Aorta (tissue), 5 donors: ENCODE data around the gene RARA. TPM values are rescaled to one million over a fixed set of nuclear protein-coding genes. Genes with fewer than 3 reads are reported as not detected.

Experiments
- ATAC-seq: fragments of 200-7000 bp; cut with Tn5 transposase; one replicate; pipeline ENCODE4 v1.9.1; 2022; ENCODE audit warnings: moderate library complexity; ENCODE audit not compliant: low FRiP score
- DNase-seq, 2 donors: peaks; one replicate each; pipeline ENCODE4 v3.0.0-alpha.2; 2020
- H3K27ac ChIP-seq, 2 donors: one replicate each; pipeline ENCODE4 v1.5.1; 2013; ENCODE audit warnings: low read length in 2 of 2, mild to moderate bottlenecking in 2 of 2, moderate library complexity in 2 of 2, control low read depth in 1 of 2, inconsistent platforms in 1 of 2, low read depth in 1 of 2
- H3K27me3 ChIP-seq, 2 donors: one replicate each; pipeline ENCODE4 v1.6.1; 2013; ENCODE audit warnings: control low read depth in 1 of 2, low read length in 1 of 2, mild to moderate bottlenecking in 1 of 2, moderate library complexity in 1 of 2; ENCODE audit not compliant: insufficient read depth in 2 of 2, control insufficient read depth in 1 of 2
- H3K36me3 ChIP-seq, 2 donors: one replicate each; pipeline ENCODE4 v1.6.1; 2013; ENCODE audit warnings: control low read depth in 1 of 2, low read length in 1 of 2, mild to moderate bottlenecking in 1 of 2; ENCODE audit not compliant: insufficient read depth in 2 of 2, control insufficient read depth in 1 of 2
- H3K4me1 ChIP-seq, 2 donors: one replicate each; pipeline ENCODE4 v1.6.1; 2013; ENCODE audit warnings: low read length in 2 of 2, control low read depth in 1 of 2, mild to moderate bottlenecking in 1 of 2, moderate library complexity in 1 of 2; ENCODE audit not compliant: insufficient read depth in 2 of 2, control insufficient read depth in 1 of 2
- H3K4me3 ChIP-seq, 2 donors: one replicate each; pipeline ENCODE4 v1.5.1; 2013; ENCODE audit warnings: low read length in 2 of 2, control low read depth in 1 of 2, mild to moderate bottlenecking in 1 of 2
- H3K9me3 ChIP-seq: one replicate; pipeline ENCODE4 v1.6.1; 2013; ENCODE audit warnings: mild to moderate bottlenecking, low read length; ENCODE audit not compliant: control insufficient read depth
- WGBS, 2 donors: extraction: QIAGEN DNeasy Blood & Tissue Kit; methylation state at CpG; one replicate each; pipeline ENCODE4 v1.1.7; 2013; 5-methylcytosine and 5-hydroxymethylcytosine counted together
- intact Hi-C, 2 donors: fragments of 100-400 bp; cut with DNase I; formaldehyde crosslinking; loops; one replicate each; pipeline versions ENCODE4 v1.14.2 to v1.15.0; 2022
- long read RNA-seq, 2 donors: library from polyadenylated mRNA; unstranded; transcript quantifications; one replicate each; pipeline ENCODE4 v2.0.0, GENCODE V29; 2020 to 2021
- polyA plus RNA-seq, 2 donors: library from polyadenylated mRNA; stranded (reverse); fragments of 200-250 nt; gene quantifications; one replicate each; pipeline ENCODE4 v1.2.3, GENCODE V29; 2013
- total RNA-seq, 2 donors: library from RNA; stranded (reverse); fragmentation: NEBNext Ultra II Directional; extraction: Animal tissue kit (Norgen Biotek cat#: 25700); gene quantifications; one replicate each; pipeline ENCODE4 v1.2.1, GENCODE V29; 2021
- donor health status: healthy with polysubstance abuse.
- donor health status: Bipolar disorder and iron deficiency.
- donor health status: DM: no; HTN: no; CAD: no.
- donor health status: DM: no; HTN: no; CAD: no.
- donor health status: DM: yes; HTN: yes; CAD: no.

The RARA gene
- total RNA-seq (10 to 100 TPM; 52.7 to 88.3 TPM), polyA plus RNA-seq (10 to 100 TPM; 10.6 to 25.6 TPM)
- long read RNA-seq, donor 1, partial matches to known transcripts = 2 of 12 reads
- long read RNA-seq, donor 1, other reads (novel, unspliced or antisense) = 6 of 12 reads
- long read RNA-seq, donor 2, transcript RARA-202 (8 exons, 2,285 nt) = major isoform, 9 of 23 reads
- long read RNA-seq, donor 2, partial matches to known transcripts = 7 of 23 reads
- long read RNA-seq, donor 2, other reads (novel, unspliced or antisense) = 7 of 23 reads

DNA sequence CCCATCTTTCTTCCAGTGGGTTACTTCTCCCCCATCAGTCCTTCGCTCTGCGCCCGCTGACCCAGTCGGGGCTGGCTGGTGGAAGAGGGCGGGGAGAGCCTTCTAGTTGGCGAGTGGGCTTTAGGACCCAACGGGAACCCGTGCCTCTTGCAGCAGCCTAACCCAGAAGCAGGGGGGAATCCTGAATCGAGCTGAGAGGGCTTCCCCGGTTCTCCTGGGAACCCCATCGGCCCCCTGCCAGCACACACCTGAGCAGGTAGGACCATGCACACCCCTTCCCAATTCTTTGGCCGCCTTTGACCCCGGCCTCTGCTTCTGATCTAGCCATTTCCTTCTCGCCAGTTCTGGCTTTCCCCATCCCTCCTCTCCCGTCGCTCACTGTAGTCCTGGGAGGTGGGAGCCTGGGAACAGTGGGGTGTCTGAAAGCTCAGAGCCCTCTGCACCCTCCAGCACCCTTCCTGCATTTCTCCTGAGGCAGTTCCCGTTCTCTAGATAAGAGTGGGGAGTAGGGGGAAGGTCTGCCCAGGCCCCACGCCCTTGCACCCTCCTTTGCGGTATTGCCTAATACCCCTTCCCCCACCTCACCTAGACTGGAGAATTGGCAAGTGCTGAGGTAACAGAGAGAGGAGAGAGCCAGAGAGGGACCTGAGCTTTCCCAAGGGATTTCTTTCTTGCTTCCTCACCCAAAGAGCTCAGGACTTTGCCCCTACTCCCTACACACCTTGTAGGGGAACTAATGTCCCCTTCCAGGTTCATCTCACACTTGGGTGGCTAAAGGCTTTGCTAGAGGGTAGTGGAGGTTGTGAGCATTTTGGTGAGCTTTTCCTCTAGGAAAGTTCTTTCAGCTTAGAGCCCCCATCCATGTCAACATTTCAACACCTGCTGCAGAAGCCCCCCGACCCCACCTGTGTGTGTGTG is at the start of gene RARA:
RARA (plus strand) TSS at position 150 of the 918 bp plus-strand sequence. CDS start 22,039 bp downstream, outside the sequence.
- 6% methylated on average over 20 of the region's 20 CpGs for WGBS, 2 donors
- H3K27me3 ChIP-seq = no peaks in the 10 kb centered on the region
- peaks cover 5 to 10% of the 10 kb centered on the region in 2 donors for H3K4me1 ChIP-seq
- peak within 1 kb of the TSS in 1 of 2 donors; percentile 43 for H3K4me3 ChIP-seq
- peak in 1 of 2 donors; percentile 80 for DNase-seq
- no peaks in the 10 kb centered on the region for H3K36me3 ChIP-seq
- intact Hi-C loops = loop anchor here in 1 of 2 donors (10.0 kb wide), 1 partner anchor 106 kb away; the partner anchor contains the start of gene TOP2A
- no peaks in the 10 kb centered on the region for H3K9me3 ChIP-seq
- ATAC-seq = no peak
- peak within 1 kb of the TSS in 1 of 2 donors; percentile 49 for H3K27ac ChIP-seq

DNA sequence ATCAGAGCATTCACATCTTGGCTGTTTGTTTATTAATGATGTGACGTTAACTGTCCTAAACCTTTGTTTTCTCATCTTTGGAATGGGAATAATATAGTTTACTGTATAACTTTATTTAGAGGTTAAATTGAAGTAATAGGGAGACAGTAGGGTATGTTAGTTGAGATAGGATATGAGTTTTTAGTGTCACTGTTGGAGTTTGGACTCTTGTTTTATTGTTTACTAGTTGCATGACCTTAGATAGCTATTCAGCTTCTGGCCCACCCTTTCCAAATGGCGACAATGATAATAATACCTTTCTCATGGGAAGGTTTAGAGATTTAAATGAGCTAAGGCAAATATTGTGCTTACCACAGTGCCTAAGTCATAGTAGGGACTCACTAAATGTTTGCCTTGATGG is 49.5 kb upstream of the RARA start:
- no peak overlapping the region for H3K4me3 ChIP-seq
- H3K27ac ChIP-seq = no peak overlapping the region
- H3K36me3 ChIP-seq = peaks cover 0 to 1% of the 10 kb centered on the region in 2 donors
- no peaks in the 10 kb centered on the region for H3K9me3 ChIP-seq
- no peak for ATAC-seq
- 92 to 96% methylated on average over 2 of the region's 2 CpGs for whole genome bisulfite sequencing, 2 donors
- intact Hi-C loops = no loop called here
- no peaks in the 10 kb centered on the region for H3K4me1 ChIP-seq
- no peaks in the 10 kb centered on the region for H3K27me3 ChIP-seq
- no peak for DNase-seq

GRCh38 chr17:40260528-40260927 is 48.5 kb upstream of the RARA start:
- WGBS, 2 donors = 51 to 53% methylated on average over 7 of the region's 7 CpGs
- DNase-seq (no peak), ATAC-seq (peak; percentile 46)
- no peaks in the 10 kb centered on the region for H3K9me3 ChIP-seq
- no peak overlapping the region for H3K27ac ChIP-seq
- H3K36me3 ChIP-seq = peaks cover 1 to 5% of the 10 kb centered on the region in 2 donors
- intact Hi-C loops = no loop called here
- H3K4me3 ChIP-seq = no peak overlapping the region
- H3K27me3 ChIP-seq = no peaks in the 10 kb centered on the region
- no peaks in the 10 kb centered on the region for H3K4me1 ChIP-seq

DNA sequence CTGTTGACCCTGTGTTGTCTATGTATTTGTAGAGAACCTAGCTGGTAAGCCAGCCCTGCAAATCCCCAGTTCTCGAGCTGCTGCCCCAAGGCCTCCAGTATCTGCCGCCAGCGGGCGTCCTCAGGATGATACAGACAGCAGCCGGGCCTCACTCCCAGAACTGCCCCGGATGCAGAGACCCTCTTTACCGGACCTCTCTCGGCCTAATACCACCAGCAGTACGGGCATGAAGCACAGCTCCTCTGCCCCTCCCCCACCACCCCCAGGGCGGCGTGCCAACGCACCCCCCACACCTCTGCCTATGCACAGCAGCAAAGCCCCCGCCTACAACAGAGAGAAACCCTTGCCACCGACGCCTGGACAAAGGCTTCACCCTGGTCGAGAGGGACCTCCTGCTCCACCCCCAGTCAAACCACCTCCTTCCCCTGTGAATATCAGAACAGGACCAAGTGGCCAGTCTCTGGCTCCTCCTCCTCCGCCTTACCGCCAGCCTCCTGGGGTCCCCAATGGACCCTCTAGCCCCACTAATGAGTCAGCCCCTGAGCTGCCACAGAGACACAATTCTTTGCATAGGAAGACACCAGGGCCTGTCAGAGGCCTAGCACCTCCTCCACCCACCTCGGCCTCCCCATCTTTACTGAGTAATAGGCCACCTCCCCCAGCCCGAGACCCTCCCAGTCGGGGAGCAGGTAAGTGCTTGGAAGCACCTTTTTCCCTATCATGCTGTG is 44.4 kb upstream of the RARA start:
- H3K36me3 ChIP-seq = peaks cover 5 to 6% of the 10 kb centered on the region in 2 donors

DNA sequence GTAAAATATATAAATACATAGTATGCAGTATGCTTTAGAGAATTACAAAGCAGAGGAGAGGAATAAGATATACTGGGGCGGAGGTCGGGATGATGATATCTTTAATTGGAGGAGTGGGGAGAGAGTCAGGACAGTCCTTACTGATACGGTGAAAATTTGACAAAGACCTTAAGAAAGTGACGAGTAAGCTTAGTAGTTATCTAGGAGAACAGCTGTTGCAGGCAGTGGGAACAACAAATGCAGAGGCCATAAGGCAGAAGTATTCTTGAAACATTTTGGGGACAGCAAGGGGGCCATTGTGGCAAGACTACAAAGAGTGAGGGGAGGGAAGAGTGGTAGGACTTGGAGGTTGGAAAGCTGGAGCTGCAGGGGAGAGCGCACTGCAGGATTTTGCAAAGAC is 43.6 kb upstream of the RARA start:
- Histone ChIP-seq H3K36me3 (peaks cover 5 to 6% of the 10 kb centered on the region in 2 donors), H3K4me3 (no peak overlapping the region), H3K9me3 (no peaks in the 10 kb centered on the region), H3K4me1 (no peaks in the 10 kb centered on the region), H3K27ac (no peak overlapping the region), H3K27me3 (no peaks in the 10 kb centered on the region)
- intact Hi-C loops = no loop called here
- 86 to 90% methylated on average over 5 of the region's 5 CpGs for WGBS, 2 donors
- no peak for ATAC-seq
- no peak for DNase-seq

More for the DNA sequence above, 44.4 kb upstream of the RARA start:
- Histone ChIP-seq H3K9me3 (no peaks in the 10 kb centered on the region), H3K27ac (no peak overlapping the region), H3K27me3 (no peaks in the 10 kb centered on the region), H3K4me1 (no peaks in the 10 kb centered on the region), H3K4me3 (no peak overlapping the region)
- no peak for DNase-seq
- ATAC-seq = no peak
- 78 to 80% methylated on average over 21 of the region's 21 CpGs for WGBS, 2 donors
- intact Hi-C loops = no loop called here

DNA sequence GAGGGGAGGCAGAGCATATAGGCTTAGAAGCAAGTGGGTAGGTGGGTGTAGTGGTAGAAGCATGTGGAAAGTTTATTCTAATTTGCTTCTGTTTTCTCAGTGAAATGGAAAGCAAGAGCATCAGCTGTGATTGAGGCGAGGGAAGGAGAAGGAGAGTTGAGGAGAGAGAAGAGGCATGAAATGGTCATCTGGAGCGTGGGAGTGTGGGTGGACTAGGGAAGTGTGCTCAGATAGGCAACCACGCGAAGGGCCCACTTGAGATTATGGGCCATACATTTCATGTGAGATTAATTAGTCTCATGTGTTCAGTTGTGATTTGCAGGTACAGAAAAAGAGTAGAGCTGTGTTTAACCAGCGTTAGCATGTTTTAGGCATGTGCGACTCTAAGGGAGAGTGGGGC is 42.1 kb upstream of the RARA start:
- Histone ChIP-seq H3K36me3 (peaks cover 5% of the 10 kb centered on the region in 2 donors), H3K4me1 (no peaks in the 10 kb centered on the region), H3K9me3 (no peaks in the 10 kb centered on the region), H3K27ac (no peak overlapping the region), H3K4me3 (no peak overlapping the region), H3K27me3 (no peaks in the 10 kb centered on the region)
- WGBS, 2 donors = 87 to 92% methylated on average over 6 of the region's 6 CpGs
- intact Hi-C loops = no loop called here
- DNase-seq (no peak), ATAC-seq (no peak)

DNA sequence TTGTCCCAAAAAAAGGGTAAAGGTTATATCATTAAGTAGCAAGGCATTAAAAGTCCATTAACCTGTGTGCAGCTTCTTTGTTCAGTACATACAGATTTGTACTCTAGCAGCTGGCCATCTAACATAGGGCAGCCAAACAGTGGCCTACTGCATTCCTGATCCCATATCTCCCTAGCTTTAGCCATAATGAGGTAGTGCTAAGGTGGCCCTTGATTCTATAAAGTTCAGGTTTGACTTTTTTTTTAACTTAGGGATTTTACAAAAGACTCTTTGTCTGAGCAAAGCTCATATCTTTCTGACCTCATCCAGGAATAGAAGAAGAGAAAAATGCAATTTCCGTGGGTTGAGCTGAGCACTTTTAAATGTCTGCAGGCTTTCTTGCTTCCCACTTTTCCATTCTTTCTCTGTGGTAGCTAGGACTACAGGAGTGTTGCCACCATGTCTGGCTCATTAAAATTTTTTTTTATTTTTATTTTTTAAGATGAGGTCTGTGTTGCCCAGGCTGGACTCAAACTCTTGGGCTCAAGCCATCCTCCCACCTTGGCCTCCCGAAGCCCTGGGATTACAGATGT is 40.8 kb upstream of the RARA start:
- Histone ChIP-seq H3K9me3 (no peaks in the 10 kb centered on the region), H3K27ac (no peak overlapping the region), H3K27me3 (no peaks in the 10 kb centered on the region), H3K4me3 (no peak overlapping the region), H3K36me3 (peaks cover 5% of the 10 kb centered on the region in 2 donors), H3K4me1 (no peaks in the 10 kb centered on the region)
- DNase-seq = no peak
- intact Hi-C loops = no loop called here
- 56 to 87% methylated on average over 2 of the region's 2 CpGs for WGBS, 2 donors
- no peak for ATAC-seq

GRCh38 chr17:40278414-40278813 is 30.6 kb upstream of the RARA start:
- peaks cover 2 to 3% of the 10 kb centered on the region in 2 donors for H3K36me3 ChIP-seq
- no peak overlapping the region for H3K27ac ChIP-seq
- DNase-seq (no peak), ATAC-seq (no peak)
- intact Hi-C loops = no loop called here
- H3K4me3 ChIP-seq = no peak overlapping the region
- H3K9me3 ChIP-seq = no peaks in the 10 kb centered on the region
- H3K27me3 ChIP-seq = no peaks in the 10 kb centered on the region
- no peaks in the 10 kb centered on the region for H3K4me1 ChIP-seq
- 81 to 90% methylated on average over 1 of the region's 1 CpG for WGBS, 2 donors
